Measurements from ENCODE around the gene ZNF512B.
"Not testable (repeated sequence)": the region's sequence is repeated elsewhere in the genome, so short reads cannot be mapped to it uniquely, and the experiment has no call there.

Gene ZNF512B

DNA sequence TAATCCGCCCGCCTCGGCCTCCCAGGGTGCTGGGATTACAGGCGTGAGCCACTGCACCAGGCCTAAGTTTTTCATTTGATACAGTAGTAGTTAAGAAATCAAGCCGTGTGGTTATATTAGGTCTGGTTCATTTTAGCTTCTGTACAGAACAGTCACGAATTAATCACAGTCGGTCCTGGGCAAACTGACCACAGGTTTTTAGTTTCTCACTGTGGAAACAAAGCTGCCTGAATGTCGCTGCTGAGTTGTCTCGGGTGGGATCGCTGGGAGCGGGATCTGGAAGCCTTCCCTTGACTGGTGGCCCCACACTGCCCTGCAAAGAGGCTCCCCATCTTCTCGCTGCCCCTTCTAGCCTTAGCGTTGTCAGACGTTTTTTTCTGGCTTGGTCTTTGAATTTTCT is 32.1 kb downstream of the ZNF512B start:
- no peak for FAIRE-seq
- no peak for DNase-seq (ENCODE audit: insufficient read length, low spot score)

DNA sequence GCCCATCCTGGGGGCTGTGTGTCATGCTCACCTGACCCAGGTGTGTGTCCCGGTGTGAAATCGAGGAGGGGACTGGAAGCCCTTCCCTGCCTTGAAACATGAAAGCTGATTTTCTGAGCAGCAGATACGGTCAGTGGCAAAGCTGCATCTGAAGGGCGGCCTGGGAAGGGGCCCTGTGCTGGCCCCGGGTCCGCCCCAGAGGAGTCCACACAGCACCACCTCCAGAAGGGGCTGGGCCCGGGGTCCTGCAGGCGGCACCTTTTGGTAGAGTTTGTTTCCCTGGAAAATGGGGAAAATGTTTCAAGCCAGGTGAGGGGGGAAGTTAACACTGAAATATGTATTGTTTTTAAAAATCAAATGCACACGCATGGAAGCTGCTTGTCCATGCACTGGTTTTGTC is 34.3 kb downstream of the ZNF512B start:
- no peak for FAIRE-seq
- no peak for DNase-seq (ENCODE audit: insufficient read length, low spot score)

DNA sequence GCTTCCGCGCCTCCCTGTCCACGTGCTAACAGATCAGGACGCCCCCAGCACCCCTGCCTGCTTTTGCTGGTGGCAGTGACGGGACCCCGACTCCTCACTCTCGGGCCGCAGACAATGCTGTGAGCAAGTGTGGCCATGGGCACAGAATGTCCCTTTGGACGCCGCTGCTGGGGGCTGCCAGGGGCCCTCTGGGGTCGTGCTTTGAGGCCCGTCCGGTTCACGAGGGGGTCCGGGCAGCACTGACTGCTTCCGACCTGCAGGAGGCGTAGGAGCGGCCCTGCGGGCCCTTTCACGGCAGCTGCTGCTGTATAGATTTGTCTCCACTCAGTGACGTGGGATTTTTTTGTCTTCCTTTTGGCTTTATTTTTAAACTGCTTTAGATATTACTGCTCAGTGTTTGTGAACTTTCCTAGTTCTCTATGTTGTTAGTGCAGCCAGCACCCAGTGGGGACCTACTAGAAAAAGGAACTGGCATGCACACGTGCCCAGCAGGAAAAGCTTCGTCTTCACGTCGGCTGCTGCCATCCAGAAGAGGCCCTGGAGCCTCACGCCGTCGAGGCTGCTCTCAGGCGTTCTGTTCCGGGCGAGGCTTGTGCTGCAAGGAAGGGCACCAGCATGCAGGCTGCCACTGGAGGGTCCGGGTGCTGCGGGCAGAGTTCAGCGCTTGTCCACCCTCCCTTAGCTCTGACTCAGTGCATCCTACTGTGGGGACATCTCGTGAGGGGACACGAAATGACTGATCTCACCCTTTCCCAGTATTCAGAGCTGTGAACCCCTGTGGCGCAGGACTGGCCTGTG is 35.3 kb downstream of the ZNF512B start:
- no peak for DNase-seq (ENCODE audit: insufficient read length, low spot score)
- FAIRE-seq = no peak

DNA sequence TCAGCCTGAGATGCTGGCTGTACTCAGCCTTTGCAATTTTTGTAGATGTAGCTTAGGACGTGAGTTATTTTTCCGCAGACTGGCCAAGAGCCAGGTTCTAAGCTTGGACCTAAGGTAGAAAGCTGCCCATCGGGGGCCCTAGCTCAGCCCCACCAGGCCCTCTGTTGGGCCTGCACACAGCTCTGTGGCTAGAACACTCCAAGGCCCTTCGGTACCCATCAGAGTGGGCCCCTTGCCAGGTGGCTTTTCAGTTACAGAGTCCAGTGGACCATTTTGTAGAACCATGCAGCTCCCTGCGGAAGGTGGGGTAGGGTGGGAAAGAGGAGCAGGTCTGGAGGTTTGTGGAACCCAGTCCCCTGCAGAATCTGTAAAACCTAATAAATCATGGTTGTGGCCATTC is 36.1 kb downstream of the ZNF512B start:
- no peak for FAIRE-seq
- no peak for DNase-seq (ENCODE audit: insufficient read length, low spot score)

DNA sequence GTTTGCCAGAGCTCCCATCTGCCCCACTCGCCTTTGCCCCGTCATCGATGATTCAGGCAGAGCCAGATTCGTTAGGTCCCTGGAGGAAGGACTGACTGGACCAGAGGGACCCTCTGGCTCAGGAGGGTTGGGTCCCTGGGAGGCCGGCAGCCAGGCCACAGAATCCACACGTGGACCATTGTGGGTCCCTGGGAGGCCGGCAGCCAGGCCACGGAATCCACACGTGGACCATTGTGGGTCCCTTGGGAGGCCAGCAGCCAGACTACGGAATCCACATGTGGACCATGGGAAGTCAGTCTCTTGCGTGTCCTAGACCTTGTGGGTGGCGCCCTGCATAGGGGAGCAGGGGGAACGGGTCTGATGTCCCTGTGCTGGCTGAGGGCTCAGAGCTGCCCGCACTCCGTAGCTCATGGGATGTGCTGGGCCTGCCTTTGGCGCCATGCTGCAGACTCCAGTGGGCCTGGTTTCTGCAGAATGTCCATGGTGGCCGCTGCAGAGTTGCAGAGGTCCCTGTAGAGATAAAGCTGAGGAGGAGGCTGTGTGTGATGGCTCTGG is 37.0 kb downstream of the ZNF512B start:
- FAIRE-seq = peak; percentile 59

DNA sequence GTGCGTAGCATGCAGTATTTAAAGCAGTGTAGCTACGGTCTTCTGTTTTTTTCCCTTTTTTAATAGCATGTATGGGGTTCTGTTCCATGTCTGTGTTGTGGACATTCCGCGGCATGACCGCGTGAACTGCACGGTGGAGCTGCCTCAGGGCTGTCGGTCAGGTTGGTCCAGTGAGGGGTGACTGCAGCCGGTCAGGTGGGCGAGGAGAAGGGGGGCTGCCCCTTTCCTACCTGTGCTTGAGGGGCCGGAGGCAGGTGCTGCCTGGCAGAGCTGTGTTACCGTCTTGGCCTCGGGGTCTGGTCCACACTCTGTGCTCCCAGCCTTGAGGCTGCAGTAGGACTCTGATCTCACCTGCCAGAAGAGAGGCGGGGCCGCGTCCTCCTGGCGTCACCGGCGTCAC is 38.0 kb downstream of the ZNF512B start:
- peak; percentile 74 for FAIRE-seq

More for the DNA sequence above, 37.0 kb downstream of the ZNF512B start:
- no peak for DNase-seq (ENCODE audit: insufficient read length, low spot score)

DNA sequence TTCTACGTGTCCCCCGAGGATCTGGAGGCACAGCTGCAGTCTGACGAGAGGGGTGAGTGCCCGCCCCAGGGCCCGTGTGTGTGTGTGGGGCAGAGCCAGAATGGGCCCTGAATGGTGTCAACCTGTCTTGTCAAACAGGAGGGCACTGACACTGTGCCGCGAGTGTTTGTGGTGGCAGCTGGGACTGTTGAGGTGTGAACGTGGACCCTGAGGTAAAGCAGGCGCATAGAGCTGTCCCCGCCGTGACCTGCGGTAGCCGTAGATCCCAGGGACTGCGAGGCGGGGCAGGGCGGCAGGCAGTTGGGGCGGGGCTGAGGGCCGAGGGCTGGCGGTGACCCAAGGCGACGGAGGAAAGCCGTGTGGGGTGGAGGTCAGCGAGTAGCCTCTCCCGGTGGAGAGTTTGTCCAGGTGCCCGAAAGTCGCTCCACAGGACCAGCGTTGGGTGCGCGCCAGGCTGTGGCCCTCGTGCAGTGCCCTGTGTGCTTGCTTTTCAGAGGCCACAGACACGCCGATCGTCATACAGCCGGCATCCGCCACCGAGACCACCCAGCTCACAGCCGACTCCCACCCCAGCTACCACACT is 38.7 kb downstream of the ZNF512B start:
- DNase-seq (ENCODE audit: insufficient read length, low spot score) = no peak
- no peak for FAIRE-seq

More for the DNA sequence above, 38.0 kb downstream of the ZNF512B start:
- no peak for DNase-seq (ENCODE audit: insufficient read length, low spot score)

DNA sequence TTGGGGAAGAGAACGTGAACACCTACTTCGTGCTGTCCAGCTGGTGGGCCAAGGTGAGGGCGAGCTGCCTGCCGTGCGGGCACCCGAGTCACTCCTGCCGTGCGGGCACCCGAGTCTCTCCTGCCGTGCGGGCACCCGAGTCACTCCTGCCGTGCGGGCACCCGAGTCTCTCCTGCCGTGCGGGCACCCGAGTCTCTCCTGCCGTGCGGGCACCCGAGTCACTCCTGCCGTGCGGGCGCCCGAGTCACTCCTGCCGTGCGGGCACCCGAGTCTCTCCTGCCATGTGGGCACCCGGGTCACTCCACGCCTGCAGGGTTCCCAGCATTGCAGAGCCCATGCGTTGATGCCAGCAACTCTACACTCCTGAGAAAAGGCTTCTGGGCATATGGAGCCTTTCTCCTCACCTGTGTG is 40.3 kb downstream of the ZNF512B start:
- not testable (repeated sequence) for FAIRE-seq; DNase-seq (ENCODE audit: insufficient read length, low spot score)

DNA sequence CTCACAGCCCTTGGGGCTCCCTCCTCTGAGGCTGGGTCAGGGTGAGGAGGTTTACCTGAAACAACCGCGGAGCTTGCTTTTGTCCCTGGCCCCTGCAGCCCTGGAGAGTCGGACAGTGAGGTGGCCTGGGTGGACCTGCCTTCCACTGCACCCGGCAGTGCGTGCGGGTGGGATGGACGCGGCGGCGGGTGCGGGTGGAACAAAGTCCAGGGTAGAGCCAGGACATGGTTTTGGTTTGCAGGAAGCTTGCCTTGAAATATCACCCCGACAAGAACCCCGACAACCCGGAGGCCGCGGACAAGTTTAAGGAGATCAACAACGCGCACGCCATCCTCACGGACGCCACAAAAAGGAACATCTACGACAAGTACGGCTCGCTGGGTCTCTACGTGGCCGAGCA is 40.7 kb downstream of the ZNF512B start:
- peak; percentile 65 for FAIRE-seq

DNA sequence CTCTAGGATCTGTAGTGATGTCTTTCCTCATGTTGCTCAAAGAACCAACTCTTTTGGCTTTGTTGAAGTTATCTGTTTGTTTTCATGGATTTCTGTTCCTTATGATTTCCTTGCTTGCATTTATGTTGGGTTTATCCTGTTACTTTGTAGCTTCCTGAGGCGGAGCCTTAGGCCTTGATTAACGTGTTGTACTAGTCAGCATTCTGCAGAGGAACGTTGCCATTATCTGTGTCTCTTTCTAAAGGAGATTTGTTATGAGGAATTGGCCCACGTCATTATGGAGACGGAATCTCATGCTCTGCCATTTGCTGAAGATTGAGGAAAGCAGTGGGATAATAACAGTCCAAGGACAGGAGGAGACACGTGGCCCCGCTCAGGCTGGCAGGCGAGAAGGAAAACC is 43.4 kb downstream of the ZNF512B start:
- FAIRE-seq (peak; percentile 86), DNase-seq (ENCODE audit: insufficient read length, low spot score) (no peak)

More for the DNA sequence above, 40.7 kb downstream of the ZNF512B start:
- no peak for DNase-seq (ENCODE audit: insufficient read length, low spot score)

DNA sequence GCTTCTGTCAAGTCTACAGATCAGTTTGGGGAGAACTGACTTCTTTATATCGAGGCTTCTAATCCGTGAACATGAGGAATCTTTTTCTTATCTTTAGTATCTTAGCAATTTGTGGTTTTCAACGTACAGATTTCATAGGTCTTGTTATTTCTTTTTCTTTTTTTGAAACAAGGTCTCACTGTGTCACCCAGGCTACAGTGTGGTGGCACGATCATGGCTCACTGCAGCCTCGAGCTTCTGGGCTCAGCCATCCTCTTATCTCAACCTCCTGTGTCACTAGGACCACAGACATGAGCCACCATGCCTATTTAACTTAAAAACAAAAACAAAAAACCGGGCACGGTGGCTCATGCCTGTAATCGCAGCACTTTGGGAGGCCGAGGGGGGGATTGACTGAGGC is 45.5 kb downstream of the ZNF512B start:
- DNase-seq (ENCODE audit: insufficient read length, low spot score) = no peak
- no peak for FAIRE-seq

DNA sequence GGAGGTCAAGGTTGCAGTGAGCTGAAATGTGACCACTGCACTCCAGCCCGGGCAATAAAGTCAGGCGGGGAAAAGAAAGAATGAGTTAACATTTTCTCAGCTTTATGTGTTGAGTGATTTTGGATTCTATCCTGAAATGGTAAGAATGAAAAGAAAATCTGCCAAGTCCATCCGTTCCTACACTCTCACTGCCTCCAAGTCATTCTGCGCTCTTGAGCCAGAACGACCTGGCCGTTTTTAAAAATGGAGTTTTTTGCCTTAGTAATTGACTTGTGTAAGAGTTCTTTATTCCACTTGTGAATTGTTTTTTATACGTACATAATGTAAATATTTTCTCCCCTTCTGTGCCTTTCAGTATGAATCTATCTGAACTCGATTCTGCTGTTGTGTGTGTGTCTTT is 46.1 kb downstream of the ZNF512B start:
- no peak for DNase-seq (ENCODE audit: insufficient read length, low spot score)
- no peak for FAIRE-seq

DNA sequence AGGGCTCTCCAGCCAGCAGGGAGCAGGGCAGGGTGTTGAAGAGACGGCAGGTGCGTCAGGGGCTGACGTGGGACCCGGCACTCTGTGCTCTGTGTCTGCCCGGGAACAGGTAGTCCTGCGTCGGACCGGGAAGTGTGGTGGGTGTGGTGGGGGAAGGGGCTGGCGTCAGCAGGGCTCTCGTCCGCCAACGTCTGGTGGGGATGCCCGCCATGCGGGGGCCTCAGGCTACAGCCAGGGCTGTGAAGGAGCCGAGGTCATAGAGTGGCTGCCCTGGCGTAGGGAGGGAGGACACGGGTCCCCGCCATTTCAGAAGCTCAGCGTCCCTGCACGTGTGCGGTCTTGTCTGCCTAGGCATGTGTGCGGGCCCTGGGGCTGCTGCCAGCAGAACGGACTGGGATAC is 49.5 kb downstream of the ZNF512B start:
- no peak for DNase-seq (ENCODE audit: insufficient read length, low spot score)

DNA sequence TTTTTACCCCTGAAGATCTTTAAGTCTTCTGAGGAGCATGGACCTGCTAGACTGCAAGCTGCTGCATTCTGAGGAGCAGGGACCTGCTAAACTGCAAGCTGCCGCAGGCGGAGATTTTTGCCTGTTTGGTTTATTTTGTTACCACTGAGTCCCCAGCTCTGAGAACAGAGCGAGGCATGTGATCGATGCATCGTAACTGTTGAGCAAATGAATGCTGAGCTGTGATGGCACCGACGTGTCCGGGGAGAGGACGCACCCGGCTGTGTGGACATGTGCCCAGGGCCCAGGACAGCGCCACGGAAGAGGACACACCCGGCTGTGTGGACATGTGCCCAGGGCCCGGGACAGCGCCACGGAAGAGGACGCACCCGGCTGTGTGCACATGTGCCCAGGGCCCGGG is 50.6 kb downstream of the ZNF512B start:
- DNase-seq (ENCODE audit: insufficient read length, low spot score) (no peak), FAIRE-seq (peak; percentile 36)

More for the DNA sequence above, 49.5 kb downstream of the ZNF512B start:
- no peak for FAIRE-seq

DNA sequence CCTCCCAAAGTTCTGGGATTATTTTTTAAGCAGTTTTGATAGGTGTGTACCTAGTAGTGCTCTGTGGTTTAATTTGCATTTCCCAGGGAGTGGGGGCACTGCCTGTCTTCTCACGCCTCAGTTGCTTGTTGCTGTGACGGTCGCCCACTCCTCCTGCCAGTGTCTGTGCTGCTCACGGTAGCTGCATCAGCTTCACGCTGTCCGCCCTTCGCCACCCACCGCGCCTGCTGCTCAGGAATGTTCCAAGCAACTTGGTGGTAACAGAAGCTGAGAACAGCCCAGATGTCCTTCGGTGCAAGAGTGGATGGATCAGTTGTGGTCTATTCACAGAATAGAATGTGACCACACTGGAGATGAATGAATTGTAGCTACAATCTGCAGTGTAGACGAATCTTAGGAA is 51.9 kb downstream of the ZNF512B start:
- FAIRE-seq (peak; percentile 76), DNase-seq (ENCODE audit: insufficient read length, low spot score) (no peak)

DNA sequence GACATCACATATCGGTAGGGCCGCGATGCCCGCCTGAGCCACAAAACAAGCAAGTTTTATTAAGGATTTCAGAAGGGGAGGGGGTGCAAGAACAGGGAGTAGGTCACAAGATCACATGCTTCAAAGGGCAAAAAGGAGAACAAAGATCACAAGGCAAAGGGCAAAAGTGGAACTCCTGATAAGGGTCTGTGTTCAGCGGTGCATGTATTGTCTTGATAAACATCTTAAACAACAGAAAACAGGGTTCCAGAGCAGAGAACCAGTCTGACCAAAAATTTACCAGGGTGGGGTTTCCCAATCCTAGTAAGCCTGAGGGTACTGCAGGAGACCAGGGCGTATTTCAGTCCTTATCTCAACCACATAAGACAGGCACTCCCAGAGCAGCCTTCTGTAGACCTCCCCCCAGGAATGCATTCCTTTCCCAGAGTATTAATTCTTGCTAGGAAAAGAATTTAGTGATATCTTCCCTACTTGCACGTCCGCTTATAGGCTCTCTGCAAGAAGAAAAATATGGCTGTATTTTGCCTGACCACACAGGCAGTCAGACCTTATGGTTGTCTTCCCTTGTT is 53.3 kb downstream of the ZNF512B start:
- not testable (repeated sequence) for FAIRE-seq; DNase-seq (ENCODE audit: insufficient read length, low spot score)

DNA sequence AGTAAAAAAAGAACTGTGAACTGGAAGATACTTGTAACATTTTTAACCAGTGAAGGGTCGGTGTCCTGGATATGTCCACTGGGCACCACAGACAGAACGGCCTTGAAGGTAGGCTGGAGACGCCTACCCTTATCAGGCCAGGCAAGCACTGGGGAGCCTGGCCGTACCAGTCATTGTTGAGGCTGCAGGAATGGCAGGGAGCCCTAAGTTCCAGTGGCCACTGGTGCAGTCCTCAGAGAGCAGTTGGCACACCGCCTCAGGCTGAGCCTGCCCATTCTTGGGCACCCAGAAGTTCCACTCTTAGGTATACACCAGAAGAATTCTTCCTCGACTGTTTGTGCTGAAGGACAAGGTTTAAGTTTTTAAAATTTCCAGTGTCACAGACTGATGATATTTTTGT is 54.3 kb downstream of the ZNF512B start:
- FAIRE-seq = peak; percentile 65

DNA sequence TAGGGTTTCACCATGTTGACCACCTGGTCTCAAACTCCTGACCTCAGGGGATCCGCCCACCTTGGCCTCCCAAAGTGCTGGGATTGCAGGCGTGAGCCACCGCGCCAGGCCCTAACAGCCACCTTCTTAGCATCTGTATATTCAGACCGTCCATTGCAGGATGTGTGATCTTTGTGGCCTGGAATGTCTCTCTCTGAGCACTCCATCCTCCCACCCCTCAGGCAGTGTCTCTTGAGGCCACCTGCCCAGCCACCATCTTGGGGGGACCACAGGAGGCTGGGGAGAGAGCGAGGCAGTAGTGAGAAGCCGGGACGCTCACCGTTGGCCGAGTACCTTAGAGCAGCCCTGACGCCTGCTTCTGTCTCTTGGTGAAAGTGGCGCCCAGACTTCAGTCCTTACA is 56.0 kb downstream of the ZNF512B start:
- no peak for DNase-seq (ENCODE audit: insufficient read length, low spot score)
- no peak for FAIRE-seq

More for the DNA sequence above, 54.3 kb downstream of the ZNF512B start:
- DNase-seq (ENCODE audit: insufficient read length, low spot score) = no peak

DNA sequence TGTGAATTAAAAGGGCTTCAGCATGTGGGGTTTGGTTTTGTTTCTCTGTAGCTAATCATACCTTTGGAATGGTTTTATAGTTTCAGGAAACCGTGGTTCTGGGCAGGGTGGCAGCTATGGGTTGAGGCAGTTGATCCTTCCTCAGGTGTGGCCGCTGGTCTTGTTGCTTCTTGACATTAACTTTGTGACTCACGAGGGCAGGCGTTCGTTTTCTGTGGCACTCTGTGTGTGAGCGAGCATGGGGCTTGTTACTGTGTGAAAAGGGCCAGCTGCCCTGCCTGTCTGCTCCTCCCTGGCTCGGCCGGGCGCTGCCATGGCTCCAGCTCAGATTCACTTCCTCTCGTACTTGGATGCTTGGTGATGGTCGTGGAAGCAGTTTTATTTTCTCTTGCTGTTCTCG is 58.6 kb downstream of the ZNF512B start:
- DNase-seq (ENCODE audit: insufficient read length, low spot score) (no peak), FAIRE-seq (no peak)

DNA sequence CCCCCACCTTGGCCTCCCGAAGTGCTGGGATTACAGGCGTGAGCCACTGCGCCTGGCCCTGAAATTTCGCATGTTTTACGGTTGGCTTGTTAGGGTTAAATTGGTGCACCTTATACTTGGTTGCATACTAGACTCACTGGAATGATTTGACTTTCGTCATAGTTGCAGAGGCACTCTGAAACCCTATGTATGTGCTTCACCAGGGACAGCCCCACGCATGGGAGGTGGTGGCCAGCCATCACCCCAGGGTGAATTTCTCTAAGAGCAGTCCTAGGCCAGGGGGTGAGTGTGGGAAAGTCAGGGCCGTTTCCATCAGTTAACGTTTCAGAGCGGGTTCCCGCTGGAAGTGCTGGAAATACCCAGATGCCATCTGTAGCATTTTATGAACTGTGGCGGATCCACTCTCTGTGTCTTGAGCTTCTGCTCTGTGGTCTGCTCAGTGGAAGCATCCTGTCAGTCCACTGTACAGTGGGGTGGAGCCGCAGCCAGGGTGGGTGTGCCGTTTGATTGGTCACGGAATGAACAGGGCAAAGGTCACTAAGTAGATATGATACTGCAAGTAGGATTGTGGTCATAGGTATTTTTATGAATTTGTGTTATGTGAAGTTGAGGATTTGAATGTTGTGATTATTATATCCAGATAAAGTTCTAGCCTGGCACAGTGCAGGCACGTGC is 61.6 kb downstream of the ZNF512B start:
- no peak for FAIRE-seq
- DNase-seq (ENCODE audit: insufficient read length, low spot score) = no peak
